Measurements from ENCODE around the gene ESYT2.
A peak's percentile ranks its signal among the peaks of the same experiment; 100 is the strongest.

Gene ESYT2

DNA sequence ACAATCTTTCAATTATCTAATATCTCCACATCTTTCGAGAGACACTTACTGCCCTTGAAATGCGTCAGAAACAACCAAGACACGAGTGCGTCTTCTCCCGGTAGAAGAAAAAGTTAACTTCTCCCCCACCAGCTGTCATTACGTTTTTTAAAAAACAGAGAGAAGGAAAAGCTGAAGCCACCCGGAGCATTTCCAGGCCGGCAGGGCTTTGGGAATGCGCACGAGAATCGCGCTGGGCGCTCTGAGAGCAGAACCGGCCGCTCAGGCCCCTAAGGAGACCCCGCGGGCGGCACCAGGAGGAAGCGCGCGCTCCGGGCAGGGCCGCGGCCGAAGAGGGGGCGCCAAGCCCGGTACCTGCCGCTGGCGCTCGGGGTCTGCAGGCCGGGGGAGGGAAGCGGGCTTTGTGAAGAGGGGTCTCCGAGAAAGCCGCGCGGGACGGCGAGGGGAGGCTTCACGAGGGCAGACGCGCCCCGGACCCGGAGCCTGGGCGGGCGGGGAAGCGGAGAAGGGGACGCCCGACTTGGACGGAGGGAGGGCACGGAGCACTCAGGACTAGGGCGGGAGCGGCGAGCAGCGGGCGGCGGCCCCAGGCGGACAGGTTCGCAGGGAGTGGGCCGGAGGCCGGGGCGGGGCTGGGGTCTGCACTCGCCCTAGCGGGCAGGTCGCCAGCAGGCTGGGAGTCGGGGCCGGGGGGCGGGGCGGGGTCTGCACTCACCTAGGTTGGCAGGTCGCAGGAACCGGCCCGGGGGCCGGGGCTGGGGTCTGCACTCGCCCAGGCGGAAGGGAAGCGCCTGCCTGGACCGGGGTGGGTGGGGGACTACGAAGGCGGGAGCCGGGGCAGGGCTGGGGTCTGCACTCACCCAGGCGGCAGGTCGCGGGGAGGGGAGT lies 932 bp downstream of the ESYT2 start (continued):
- TF ChIP-seq, protein P1, sequence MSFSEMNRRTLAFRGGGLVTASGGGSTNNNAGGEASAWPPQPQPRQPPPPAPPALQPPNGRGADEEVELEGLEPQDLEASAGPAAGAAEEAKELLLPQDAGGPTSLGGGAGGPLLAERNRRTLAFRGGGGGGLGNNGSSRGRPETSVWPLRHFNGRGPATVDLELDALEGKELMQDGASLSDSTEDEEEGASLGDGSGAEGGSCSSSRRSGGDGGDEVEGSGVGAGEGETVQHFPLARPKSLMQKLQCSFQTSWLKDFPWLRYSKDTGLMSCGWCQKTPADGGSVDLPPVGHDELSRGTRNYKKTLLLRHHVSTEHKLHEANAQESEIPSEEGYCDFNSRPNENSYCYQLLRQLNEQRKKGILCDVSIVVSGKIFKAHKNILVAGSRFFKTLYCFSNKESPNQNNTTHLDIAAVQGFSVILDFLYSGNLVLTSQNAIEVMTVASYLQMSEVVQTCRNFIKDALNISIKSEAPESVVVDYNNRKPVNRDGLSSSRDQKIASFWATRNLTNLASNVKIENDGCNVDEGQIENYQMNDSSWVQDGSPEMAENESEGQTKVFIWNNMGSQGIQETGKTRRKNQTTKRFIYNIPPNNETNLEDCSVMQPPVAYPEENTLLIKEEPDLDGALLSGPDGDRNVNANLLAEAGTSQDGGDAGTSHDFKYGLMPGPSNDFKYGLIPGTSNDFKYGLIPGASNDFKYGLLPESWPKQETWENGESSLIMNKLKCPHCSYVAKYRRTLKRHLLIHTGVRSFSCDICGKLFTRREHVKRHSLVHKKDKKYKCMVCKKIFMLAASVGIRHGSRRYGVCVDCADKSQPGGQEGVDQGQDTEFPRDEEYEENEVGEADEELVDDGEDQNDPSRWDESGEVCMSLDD (tag by site-specific recombination; IDR thresholded peaks at IDR 0.05) = no peak
- TF ChIP-seq ZNF585B (tag by site-specific recombination; IDR thresholded peaks at IDR 0.05) = no peak
- no peak for TF ChIP-seq BCL11B (tag by site-specific recombination; IDR thresholded peaks at IDR 0.05; ENCODE audit: low read depth)
- no peak for TF ChIP-seq ZNF639 (tag by site-specific recombination; IDR thresholded peaks at IDR 0.05)
- TF ChIP-seq, protein P2, sequence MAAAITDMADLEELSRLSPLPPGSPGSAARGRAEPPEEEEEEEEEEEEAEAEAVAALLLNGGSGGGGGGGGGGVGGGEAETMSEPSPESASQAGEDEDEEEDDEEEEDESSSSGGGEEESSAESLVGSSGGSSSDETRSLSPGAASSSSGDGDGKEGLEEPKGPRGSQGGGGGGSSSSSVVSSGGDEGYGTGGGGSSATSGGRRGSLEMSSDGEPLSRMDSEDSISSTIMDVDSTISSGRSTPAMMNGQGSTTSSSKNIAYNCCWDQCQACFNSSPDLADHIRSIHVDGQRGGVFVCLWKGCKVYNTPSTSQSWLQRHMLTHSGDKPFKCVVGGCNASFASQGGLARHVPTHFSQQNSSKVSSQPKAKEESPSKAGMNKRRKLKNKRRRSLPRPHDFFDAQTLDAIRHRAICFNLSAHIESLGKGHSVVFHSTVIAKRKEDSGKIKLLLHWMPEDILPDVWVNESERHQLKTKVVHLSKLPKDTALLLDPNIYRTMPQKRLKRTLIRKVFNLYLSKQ (tag by site-specific recombination; IDR thresholded peaks at IDR 0.05; ENCODE audit: borderline replicate concordance) = no peak
- no peak for TF ChIP-seq ZNF707 (tag by site-specific recombination; IDR thresholded peaks at IDR 0.05)
- no peak for TF ChIP-seq GLI4 (tag by site-specific recombination; IDR thresholded peaks at IDR 0.05)
- peak; percentile 97 for TF ChIP-seq ZXDB (tag by site-specific recombination; IDR thresholded peaks at IDR 0.05)
- TF ChIP-seq KLF9 (tag by site-specific recombination; IDR thresholded peaks at IDR 0.05; ENCODE audit: low read depth) = no peak
- no peak for TF ChIP-seq MYNN (tag by site-specific recombination; IDR thresholded peaks at IDR 0.05; ENCODE audit: borderline replicate concordance)
- TF ChIP-seq ZNF335 (tag by site-specific recombination; conservative IDR thresholded peaks at IDR 0.05) = peak; percentile 91
- no peak for TF ChIP-seq ZNF629 (tag by site-specific recombination; IDR thresholded peaks at IDR 0.05)
- TF ChIP-seq, protein P3, sequence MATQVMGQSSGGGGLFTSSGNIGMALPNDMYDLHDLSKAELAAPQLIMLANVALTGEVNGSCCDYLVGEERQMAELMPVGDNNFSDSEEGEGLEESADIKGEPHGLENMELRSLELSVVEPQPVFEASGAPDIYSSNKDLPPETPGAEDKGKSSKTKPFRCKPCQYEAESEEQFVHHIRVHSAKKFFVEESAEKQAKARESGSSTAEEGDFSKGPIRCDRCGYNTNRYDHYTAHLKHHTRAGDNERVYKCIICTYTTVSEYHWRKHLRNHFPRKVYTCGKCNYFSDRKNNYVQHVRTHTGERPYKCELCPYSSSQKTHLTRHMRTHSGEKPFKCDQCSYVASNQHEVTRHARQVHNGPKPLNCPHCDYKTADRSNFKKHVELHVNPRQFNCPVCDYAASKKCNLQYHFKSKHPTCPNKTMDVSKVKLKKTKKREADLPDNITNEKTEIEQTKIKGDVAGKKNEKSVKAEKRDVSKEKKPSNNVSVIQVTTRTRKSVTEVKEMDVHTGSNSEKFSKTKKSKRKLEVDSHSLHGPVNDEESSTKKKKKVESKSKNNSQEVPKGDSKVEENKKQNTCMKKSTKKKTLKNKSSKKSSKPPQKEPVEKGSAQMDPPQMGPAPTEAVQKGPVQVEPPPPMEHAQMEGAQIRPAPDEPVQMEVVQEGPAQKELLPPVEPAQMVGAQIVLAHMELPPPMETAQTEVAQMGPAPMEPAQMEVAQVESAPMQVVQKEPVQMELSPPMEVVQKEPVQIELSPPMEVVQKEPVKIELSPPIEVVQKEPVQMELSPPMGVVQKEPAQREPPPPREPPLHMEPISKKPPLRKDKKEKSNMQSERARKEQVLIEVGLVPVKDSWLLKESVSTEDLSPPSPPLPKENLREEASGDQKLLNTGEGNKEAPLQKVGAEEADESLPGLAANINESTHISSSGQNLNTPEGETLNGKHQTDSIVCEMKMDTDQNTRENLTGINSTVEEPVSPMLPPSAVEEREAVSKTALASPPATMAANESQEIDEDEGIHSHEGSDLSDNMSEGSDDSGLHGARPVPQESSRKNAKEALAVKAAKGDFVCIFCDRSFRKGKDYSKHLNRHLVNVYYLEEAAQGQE (tag by site-specific recombination; IDR thresholded peaks at IDR 0.05) = no peak
- no peak for TF ChIP-seq ZNF140 (tag by site-specific recombination; IDR thresholded peaks at IDR 0.05)
- TF ChIP-seq ZNF157 (tag by site-specific recombination; IDR thresholded peaks at IDR 0.05) = no peak
- no peak for TF ChIP-seq ZBTB17 (tag by site-specific recombination; IDR thresholded peaks at IDR 0.05)
- TF ChIP-seq, protein P4, sequence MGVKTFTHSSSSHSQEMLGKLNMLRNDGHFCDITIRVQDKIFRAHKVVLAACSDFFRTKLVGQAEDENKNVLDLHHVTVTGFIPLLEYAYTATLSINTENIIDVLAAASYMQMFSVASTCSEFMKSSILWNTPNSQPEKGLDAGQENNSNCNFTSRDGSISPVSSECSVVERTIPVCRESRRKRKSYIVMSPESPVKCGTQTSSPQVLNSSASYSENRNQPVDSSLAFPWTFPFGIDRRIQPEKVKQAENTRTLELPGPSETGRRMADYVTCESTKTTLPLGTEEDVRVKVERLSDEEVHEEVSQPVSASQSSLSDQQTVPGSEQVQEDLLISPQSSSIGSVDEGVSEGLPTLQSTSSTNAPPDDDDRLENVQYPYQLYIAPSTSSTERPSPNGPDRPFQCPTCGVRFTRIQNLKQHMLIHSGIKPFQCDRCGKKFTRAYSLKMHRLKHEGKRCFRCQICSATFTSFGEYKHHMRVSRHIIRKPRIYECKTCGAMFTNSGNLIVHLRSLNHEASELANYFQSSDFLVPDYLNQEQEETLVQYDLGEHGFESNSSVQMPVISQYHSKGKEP (tag by site-specific recombination; IDR thresholded peaks at IDR 0.05) = no peak
- TF ChIP-seq ZNF449 (tag by site-specific recombination; IDR thresholded peaks at IDR 0.05) = no peak
- TF ChIP-seq KLF1 (tag by site-specific recombination; IDR thresholded peaks at IDR 0.05) = peak; percentile 71
- TF ChIP-seq ZNF148 (tag by site-specific recombination; IDR thresholded peaks at IDR 0.05; ENCODE audit: borderline replicate concordance) = no peak
- TF ChIP-seq SP7 (tag by site-specific recombination; IDR thresholded peaks at IDR 0.05) = no peak
- TF ChIP-seq ZBTB20 (tag by site-specific recombination; IDR thresholded peaks at IDR 0.05) = peak; percentile 65; the same call in 1 of the 2 replicates
- no peak for TF ChIP-seq ZNF843 (tag by site-specific recombination; IDR thresholded peaks at IDR 0.05)
- no peak for TF ChIP-seq ZNF311 (tag by site-specific recombination; IDR thresholded peaks at IDR 0.05; ENCODE audit: borderline replicate concordance)
